ENCODE measurements around the gene MYL11. TPM values are rescaled to one million over a fixed set of nuclear protein-coding genes. Genes with fewer than 3 reads are reported as not detected.

The MYL11 gene
- total RNA-seq, 1 experiment from 2014 or later = not detected

GRCh38 chr16:30395155-30395991 is 20.8 kb downstream of the MYL11 start, which contains the start of gene ZNF48:
ZNF48 (plus strand) TSS chr16:30395420; CDS start chr16:30395795, 375 bp downstream.
- intact Hi-C loops (cut with micrococcal nuclease; ENCODE audit: unreplicated experiment) = no loop called here
- ChIA-PET POLR2A (interaction anchor here (0.6 kb wide), 2 partner anchors 234 to 506 kb away, joined by 3 to 4 read pairs; no protein-coding TSS in a partner anchor), CTCF (interaction anchor here (0.6 to 1.6 kb wide), 5 partner anchors 14 to 276 kb away, joined by 3 to 9 read pairs (median 3); partner anchors contain the start of gene DCTPP1)
- Histone ChIP-seq H3K9me3 (ENCODE audit: control insufficient read depth, insufficient read depth, low read depth, low read length) (no peaks in the 10 kb centered on the region), H3K27ac (ENCODE audit: low read length) (peak within 1 kb of the TSS; percentile 93), H3K27me3 (ENCODE audit: control insufficient read depth, insufficient read depth, low read length) (no peaks in the 10 kb centered on the region), H3K4me3 (ENCODE audit: low read depth in 2 of 2, low read length in 2 of 2) (peak within 1 kb of the TSS; percentile 85), H3K36me3 (ENCODE audit: control insufficient read depth, insufficient read depth, low read length) (no peaks in the 10 kb centered on the region), H3K4me1 (ENCODE audit: control insufficient read depth, insufficient read depth, low read length) (peaks cover 14% of the 10 kb centered on the region)
- ATAC-seq = peak; percentile 90
- no peak for DNase-seq (ENCODE audit: low read depth, low spot score)
- BruUV-seq (replicated peaks) = no TSS peak
- TF ChIP-seq TCF7L2 (IDR thresholded peaks at IDR 0.05; ENCODE audit: low read depth, low read length) (no peak), SIN3A (IDR thresholded peaks at IDR 0.05; ENCODE audit: borderline replicate concordance, insufficient read depth, low read depth, low read length) (0 out of 2 replicates have a peak, but pooled peaks have one; percentile 71), POLR2AphosphoS5 (IDR thresholded peaks at IDR 0.05; ENCODE audit: low read depth, low read length) (no peak; the same call in 1 of the 2 replicates), CTCF (IDR thresholded peaks at IDR 0.05) (peak; percentile 82; the same call in 1 of the 2 replicates)
- TF ChIP-seq, protein P1, sequence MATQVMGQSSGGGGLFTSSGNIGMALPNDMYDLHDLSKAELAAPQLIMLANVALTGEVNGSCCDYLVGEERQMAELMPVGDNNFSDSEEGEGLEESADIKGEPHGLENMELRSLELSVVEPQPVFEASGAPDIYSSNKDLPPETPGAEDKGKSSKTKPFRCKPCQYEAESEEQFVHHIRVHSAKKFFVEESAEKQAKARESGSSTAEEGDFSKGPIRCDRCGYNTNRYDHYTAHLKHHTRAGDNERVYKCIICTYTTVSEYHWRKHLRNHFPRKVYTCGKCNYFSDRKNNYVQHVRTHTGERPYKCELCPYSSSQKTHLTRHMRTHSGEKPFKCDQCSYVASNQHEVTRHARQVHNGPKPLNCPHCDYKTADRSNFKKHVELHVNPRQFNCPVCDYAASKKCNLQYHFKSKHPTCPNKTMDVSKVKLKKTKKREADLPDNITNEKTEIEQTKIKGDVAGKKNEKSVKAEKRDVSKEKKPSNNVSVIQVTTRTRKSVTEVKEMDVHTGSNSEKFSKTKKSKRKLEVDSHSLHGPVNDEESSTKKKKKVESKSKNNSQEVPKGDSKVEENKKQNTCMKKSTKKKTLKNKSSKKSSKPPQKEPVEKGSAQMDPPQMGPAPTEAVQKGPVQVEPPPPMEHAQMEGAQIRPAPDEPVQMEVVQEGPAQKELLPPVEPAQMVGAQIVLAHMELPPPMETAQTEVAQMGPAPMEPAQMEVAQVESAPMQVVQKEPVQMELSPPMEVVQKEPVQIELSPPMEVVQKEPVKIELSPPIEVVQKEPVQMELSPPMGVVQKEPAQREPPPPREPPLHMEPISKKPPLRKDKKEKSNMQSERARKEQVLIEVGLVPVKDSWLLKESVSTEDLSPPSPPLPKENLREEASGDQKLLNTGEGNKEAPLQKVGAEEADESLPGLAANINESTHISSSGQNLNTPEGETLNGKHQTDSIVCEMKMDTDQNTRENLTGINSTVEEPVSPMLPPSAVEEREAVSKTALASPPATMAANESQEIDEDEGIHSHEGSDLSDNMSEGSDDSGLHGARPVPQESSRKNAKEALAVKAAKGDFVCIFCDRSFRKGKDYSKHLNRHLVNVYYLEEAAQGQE (IDR thresholded peaks at IDR 0.05; ENCODE audit: insufficient read depth in 1 of 2, low read depth in 2 of 2, low read length in 1 of 2) = no peak
- in situ Hi-C loops (cut with HindIII; ENCODE audit: low pct_unique_long_range_greater_than_20kb, low sequenced_read_pairs) = no loop called here

DNA sequence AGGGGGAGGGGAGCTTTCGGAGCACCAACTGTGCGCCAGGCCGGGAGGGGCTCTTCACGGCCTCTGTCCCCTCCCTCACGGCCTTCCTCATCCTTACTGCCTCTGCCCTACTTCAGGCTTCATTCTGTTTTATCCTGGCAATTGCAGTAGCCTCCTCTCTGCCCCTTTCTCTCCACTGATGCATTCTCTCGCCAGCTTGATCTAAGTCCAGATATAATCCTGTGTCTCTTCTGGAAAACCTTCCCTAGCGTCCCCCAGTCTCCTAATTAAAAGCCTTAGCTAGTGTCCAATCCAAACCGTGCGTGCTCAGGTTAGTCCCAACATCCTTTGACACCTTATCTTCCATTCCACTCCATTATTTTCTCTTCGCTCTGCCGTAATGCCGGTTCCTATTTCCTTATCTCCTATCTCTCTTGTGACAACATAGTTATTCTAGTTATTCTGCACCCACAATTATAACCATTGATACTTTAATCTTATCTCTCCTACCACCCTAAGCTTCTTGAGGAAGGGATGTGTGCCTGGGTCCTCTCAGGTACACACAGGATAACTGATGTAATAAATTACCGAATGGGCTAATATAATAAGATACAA is 21.5 kb downstream of the MYL11 start:
- POLR2A ChIA-PET = interaction anchor here (0.6 kb wide), 1 partner anchor 234 kb away, joined by 4 read pairs; no protein-coding TSS in a partner anchor
- no TSS peak for BruUV-seq (replicated peaks)
- CTCF ChIA-PET = interaction anchor here (0.6 to 1.6 kb wide), 5 partner anchors 13 to 275 kb away, joined by 3 to 9 read pairs (median 3); partner anchors contain the start of gene DCTPP1

More for the DNA sequence above, 21.5 kb downstream of the MYL11 start:
- H3K4me3 ChIP-seq (ENCODE audit: low read depth in 2 of 2, low read length in 2 of 2) = peak overlapping the region; percentile 85
- TF ChIP-seq CTCF (IDR thresholded peaks at IDR 0.05) = no peak
- TF ChIP-seq, protein P1 (IDR thresholded peaks at IDR 0.05; ENCODE audit: insufficient read depth in 1 of 2, low read depth in 2 of 2, low read length in 1 of 2) = no peak
- TF ChIP-seq SIN3A (IDR thresholded peaks at IDR 0.05; ENCODE audit: borderline replicate concordance, insufficient read depth, low read depth, low read length) = 0 out of 2 replicates have a peak, but pooled peaks have one; percentile 36
- TF ChIP-seq TCF7L2 (IDR thresholded peaks at IDR 0.05; ENCODE audit: low read depth, low read length) = no peak
- TF ChIP-seq POLR2AphosphoS5 (IDR thresholded peaks at IDR 0.05; ENCODE audit: low read depth, low read length) = no peak
- no peaks in the 10 kb centered on the region for H3K36me3 ChIP-seq (ENCODE audit: control insufficient read depth, insufficient read depth, low read length)
- H3K4me1 ChIP-seq (ENCODE audit: control insufficient read depth, insufficient read depth, low read length) = peaks cover 14% of the 10 kb centered on the region
- no peaks in the 10 kb centered on the region for H3K9me3 ChIP-seq (ENCODE audit: control insufficient read depth, insufficient read depth, low read depth, low read length)
- no peak for ATAC-seq
- DNase-seq (ENCODE audit: low read depth, low spot score) = no peak
- in situ Hi-C loops (cut with HindIII; ENCODE audit: low pct_unique_long_range_greater_than_20kb, low sequenced_read_pairs) (no loop called here), intact Hi-C loops (cut with micrococcal nuclease; ENCODE audit: unreplicated experiment) (no loop called here)
- H3K27me3 ChIP-seq (ENCODE audit: control insufficient read depth, insufficient read depth, low read length) = no peaks in the 10 kb centered on the region
- H3K27ac ChIP-seq (ENCODE audit: low read length) = peak overlapping the region; percentile 93
